Fibroblast of pulmonary artery (primary cell): ENCODE results near the gene OOSP4B.

ENCODE experiments used
- DNase-seq: peaks from one replicate; pipeline ENCODE4 v3.0.0-alpha.2; 2010; ENCODE audit warnings: low read depth
- H3K4me3 ChIP-seq: replicated peaks from 2 replicates; pipeline ENCODE4 v1.5.1; 2011; ENCODE audit warnings: low read depth, mild to moderate bottlenecking, control low read depth, low read length, moderate library complexity
- CTCF ChIP-seq: IDR thresholded peaks from 2 replicates; pipeline ENCODE4 v1.5.1; 2011; ENCODE audit warnings: mild to moderate bottlenecking, control low read depth, low read length, inconsistent platforms; ENCODE audit errors: missing control alignments

Gene OOSP4B

GRCh38 chr11:60078745-60079144 lies 61.8 kb downstream of the OOSP4B start:
- no peak for DNase-seq
- H3K4me3 ChIP-seq, result no peak overlapping the region
- TF ChIP-seq CTCF, result no peak

- no peak for DNase-seq
- no peak for TF ChIP-seq CTCF
- H3K4me3 ChIP-seq, result no peak overlapping the region
Measured at GRCh38 chr11:60080535-60080934, 63.6 kb downstream of the OOSP4B start.
